HEK293 (cell line): ENCODE results near the gene CIAO2B.

Experiments used
- CTCF ChIA-PET: fragments of 350-600 bp; formaldehyde crosslinking; extraction: SDS; loops from one replicate; lab custom pipeline; 2021; ENCODE audit warnings: antibody characterized with exemption; lab: Yijun Ruan, JAX
- POLR2A ChIA-PET: fragments of 300-600 bp; formaldehyde crosslinking; extraction: SDS; loops from one replicate; lab custom pipeline; 2020; ENCODE audit warnings: antibody characterized with exemption, inconsistent platforms; lab: Yijun Ruan, JAX
- H3K27ac ChIP-seq: fragments of 200-500 bp; sonication (Bioruptor generic); 2 replicates; pipeline ENCODE4 v1.5.1; 2014; ENCODE audit warnings: low read depth, low read length, control low read depth, inconsistent platforms; ENCODE audit errors: extremely low read depth
- H3K36me3 ChIP-seq, 2 experiments: fragments of 200-500 bp in 1 of 2; sonication (Bioruptor generic) in 1 of 2; 1 replicate in 1 of 2; 2 replicates in 1 of 2; pipeline ENCODE4 v1.5.1; 2014 to 2017; ENCODE audit warnings: inconsistent platforms in 2 of 2, low read length in 2 of 2; ENCODE audit not compliant: control insufficient read depth in 2 of 2, insufficient read depth in 1 of 2
- H3K4me1 ChIP-seq: fragments of 200-500 bp; sonication (Bioruptor generic); 2 replicates; pipeline ENCODE4 v1.5.1; 2014; ENCODE audit warnings: mild to moderate bottlenecking, low read length, inconsistent platforms; ENCODE audit not compliant: control insufficient read depth, insufficient read depth
- H3K4me3 ChIP-seq: 2 replicates; pipeline ENCODE4 v1.5.1; 2011; ENCODE audit warnings: low read depth, mild to moderate bottlenecking, control low read depth, low read length, moderate library complexity
- H3K9me3 ChIP-seq: fragments of 200-500 bp; sonication (Bioruptor generic); 2 replicates; pipeline ENCODE4 v1.5.1; 2014; ENCODE audit warnings: low read depth, low read length, inconsistent platforms; ENCODE audit not compliant: control insufficient read depth, insufficient read depth
- BCL11B ChIP-seq: fragments of 450-650 bp; formaldehyde crosslinking; IDR thresholded peaks from 2 replicates; pipeline ENCODE4 v1.5.1; 2016; ENCODE audit warnings: low read depth, missing biosample characterization, missing genetic modification characterization
- SCRT2 ChIP-seq: fragments of 450-650 bp; formaldehyde crosslinking; IDR thresholded peaks from 2 replicates; pipeline ENCODE4 v1.5.1; 2016; ENCODE audit warnings: missing biosample characterization, missing genetic modification characterization
- TRIM28 ChIP-seq: IDR thresholded peaks from 2 replicates; pipeline ENCODE4 v1.6.1; 2011; ENCODE audit warnings: low read length, control low read depth, borderline replicate concordance
- YY1 ChIP-seq: fragments of 450-650 bp; formaldehyde crosslinking; IDR thresholded peaks from 2 replicates; pipeline ENCODE4 v1.5.1; 2018; ENCODE audit warnings: missing biosample characterization, missing genetic modification characterization
- ZBTB20 ChIP-seq: fragments of 450-650 bp; formaldehyde crosslinking; IDR thresholded peaks from 2 replicates; pipeline ENCODE4 v1.5.1; 2016; ENCODE audit warnings: missing biosample characterization, missing genetic modification characterization
- ZFP37 ChIP-seq: fragments of 450-650 bp; formaldehyde crosslinking; IDR thresholded peaks from 2 replicates; pipeline ENCODE4 v1.5.1; 2016; ENCODE audit warnings: missing biosample characterization, missing genetic modification characterization
- ZNF155 ChIP-seq: fragments of 450-650 bp; formaldehyde crosslinking; IDR thresholded peaks from 2 replicates; pipeline ENCODE4 v1.5.1; 2016; ENCODE audit warnings: missing biosample characterization, missing genetic modification characterization
- ZNF23 ChIP-seq: fragments of 450-650 bp; formaldehyde crosslinking; IDR thresholded peaks from 2 replicates; pipeline ENCODE4 v1.5.1; 2016; ENCODE audit warnings: missing biosample characterization, missing genetic modification characterization, borderline replicate concordance
- ZNF324 ChIP-seq: fragments of 450-650 bp; formaldehyde crosslinking; IDR thresholded peaks from 2 replicates; pipeline ENCODE4 v1.5.1; 2016; ENCODE audit warnings: missing biosample characterization, missing genetic modification characterization
- ZNF514 ChIP-seq: fragments of 450-650 bp; formaldehyde crosslinking; IDR thresholded peaks from 2 replicates; pipeline ENCODE4 v1.5.1; 2016; ENCODE audit warnings: missing biosample characterization, missing genetic modification characterization
- ZNF544 ChIP-seq: fragments of 450-650 bp; formaldehyde crosslinking; IDR thresholded peaks from 2 replicates; pipeline ENCODE4 v1.5.0; 2017; ENCODE audit warnings: missing biosample characterization, missing genetic modification characterization
- ZNF768 ChIP-seq: fragments of 450-650 bp; formaldehyde crosslinking; IDR thresholded peaks from 2 replicates; pipeline ENCODE4 v1.5.1; 2018; ENCODE audit warnings: missing biosample characterization, mild to moderate bottlenecking, missing genetic modification characterization
- TF ChIP-seq, protein P1 (sequence below): fragments of 450-650 bp; formaldehyde crosslinking; conservative IDR thresholded peaks from 2 replicates; pipeline ENCODE4 v1.5.1; 2016; ENCODE audit warnings: low read depth, missing biosample characterization, missing genetic modification characterization
- TF ChIP-seq, protein P2 (sequence below): fragments of 450-650 bp; formaldehyde crosslinking; IDR thresholded peaks from 2 replicates; pipeline ENCODE4 v1.5.1; 2017; ENCODE audit warnings: missing biosample characterization, missing genetic modification characterization
- TF ChIP-seq, protein P3 (sequence below): fragments of 450-650 bp; formaldehyde crosslinking; IDR thresholded peaks from 2 replicates; pipeline ENCODE4 v1.5.1; 2017; ENCODE audit warnings: missing biosample characterization, missing genetic modification characterization

The CIAO2B gene

DNA sequence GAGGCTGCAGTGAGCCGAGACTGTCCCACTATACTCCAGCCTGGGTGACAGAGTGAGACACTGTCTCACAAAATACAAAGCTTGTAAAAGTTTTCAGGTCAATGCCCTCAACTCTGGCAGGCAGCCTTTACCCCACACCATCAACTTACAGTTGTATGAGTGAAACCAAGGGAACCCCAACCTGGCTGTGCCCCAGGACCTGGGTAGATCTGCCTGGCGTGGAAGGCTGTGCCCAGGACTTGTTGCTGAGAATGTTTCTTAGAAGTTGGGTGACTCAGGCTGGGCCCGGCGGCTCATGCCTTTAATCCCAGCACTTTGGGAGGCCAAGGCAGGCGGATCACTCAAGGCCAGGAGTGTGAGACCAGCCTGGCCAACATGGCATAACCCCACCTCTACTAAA is 34.6 kb upstream of the CIAO2B start (continued):
- no peak for TF ChIP-seq ZNF514
- no peak for TF ChIP-seq BCL11B (tag by site-specific recombination)

DNA sequence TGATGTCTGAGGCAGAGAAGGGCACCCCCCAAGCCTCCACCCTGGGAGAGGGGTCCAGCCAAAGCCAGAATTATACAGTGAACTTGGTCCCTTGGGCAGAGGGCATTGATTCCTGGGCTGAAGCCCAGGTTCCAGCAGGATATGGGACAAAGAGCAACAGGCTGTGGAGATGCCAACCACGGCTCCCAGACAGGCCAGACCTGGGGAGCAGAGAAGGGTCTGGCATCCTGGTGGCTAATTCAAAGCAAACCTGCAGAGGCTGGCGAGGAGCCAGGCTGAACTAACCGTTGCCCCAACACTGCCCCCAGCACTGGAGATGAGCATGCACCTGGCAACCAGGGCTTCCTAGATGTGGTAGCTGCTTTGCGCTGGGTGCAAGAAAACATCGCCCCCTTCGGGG is 29.8 kb upstream of the CIAO2B start:
- TF ChIP-seq ZNF324 (tag by site-specific recombination): no peak
- TF ChIP-seq, protein P1, sequence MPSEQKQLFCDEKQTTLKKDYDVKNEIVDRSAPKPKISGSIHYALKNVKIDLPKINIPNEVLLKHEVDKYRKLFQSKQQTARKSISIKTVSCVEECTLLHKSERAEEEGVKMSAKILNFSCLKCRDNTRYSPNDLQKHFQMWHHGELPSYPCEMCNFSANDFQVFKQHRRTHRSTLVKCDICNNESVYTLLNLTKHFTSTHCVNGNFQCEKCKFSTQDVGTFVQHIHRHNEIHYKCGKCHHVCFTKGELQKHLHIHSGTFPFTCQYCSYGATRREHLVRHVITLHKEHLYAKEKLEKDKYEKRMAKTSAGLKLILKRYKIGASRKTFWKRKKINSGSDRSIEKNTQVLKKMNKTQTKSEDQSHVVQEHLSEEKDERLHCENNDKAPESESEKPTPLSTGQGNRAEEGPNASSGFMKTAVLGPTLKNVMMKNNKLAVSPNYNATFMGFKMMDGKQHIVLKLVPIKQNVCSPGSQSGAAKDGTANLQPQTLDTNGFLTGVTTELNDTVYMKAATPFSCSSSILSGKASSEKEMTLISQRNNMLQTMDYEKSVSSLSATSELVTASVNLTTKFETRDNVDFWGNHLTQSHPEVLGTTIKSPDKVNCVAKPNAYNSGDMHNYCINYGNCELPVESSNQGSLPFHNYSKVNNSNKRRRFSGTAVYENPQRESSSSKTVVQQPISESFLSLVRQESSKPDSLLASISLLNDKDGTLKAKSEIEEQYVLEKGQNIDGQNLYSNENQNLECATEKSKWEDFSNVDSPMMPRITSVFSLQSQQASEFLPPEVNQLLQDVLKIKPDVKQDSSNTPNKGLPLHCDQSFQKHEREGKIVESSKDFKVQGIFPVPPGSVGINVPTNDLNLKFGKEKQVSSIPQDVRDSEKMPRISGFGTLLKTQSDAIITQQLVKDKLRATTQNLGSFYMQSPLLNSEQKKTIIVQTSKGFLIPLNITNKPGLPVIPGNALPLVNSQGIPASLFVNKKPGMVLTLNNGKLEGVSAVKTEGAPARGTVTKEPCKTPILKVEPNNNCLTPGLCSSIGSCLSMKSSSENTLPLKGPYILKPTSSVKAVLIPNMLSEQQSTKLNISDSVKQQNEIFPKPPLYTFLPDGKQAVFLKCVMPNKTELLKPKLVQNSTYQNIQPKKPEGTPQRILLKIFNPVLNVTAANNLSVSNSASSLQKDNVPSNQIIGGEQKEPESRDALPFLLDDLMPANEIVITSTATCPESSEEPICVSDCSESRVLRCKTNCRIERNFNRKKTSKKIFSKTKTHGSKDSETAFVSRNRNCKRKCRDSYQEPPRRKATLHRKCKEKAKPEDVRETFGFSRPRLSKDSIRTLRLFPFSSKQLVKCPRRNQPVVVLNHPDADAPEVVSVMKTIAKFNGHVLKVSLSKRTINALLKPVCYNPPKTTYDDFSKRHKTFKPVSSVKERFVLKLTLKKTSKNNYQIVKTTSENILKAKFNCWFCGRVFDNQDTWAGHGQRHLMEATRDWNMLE (tag by site-specific recombination): no peak
- no peak for TF ChIP-seq YY1
- no peak for TF ChIP-seq ZNF155 (tag by site-specific recombination)
- no peak for TF ChIP-seq SCRT2
- TF ChIP-seq ZNF768: no peak
- TF ChIP-seq, protein P2, sequence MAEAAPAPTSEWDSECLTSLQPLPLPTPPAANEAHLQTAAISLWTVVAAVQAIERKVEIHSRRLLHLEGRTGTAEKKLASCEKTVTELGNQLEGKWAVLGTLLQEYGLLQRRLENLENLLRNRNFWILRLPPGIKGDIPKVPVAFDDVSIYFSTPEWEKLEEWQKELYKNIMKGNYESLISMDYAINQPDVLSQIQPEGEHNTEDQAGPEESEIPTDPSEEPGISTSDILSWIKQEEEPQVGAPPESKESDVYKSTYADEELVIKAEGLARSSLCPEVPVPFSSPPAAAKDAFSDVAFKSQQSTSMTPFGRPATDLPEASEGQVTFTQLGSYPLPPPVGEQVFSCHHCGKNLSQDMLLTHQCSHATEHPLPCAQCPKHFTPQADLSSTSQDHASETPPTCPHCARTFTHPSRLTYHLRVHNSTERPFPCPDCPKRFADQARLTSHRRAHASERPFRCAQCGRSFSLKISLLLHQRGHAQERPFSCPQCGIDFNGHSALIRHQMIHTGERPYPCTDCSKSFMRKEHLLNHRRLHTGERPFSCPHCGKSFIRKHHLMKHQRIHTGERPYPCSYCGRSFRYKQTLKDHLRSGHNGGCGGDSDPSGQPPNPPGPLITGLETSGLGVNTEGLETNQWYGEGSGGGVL (tag by site-specific recombination): no peak
- TF ChIP-seq ZNF23 (tag by site-specific recombination): no peak
- TF ChIP-seq, protein P3, sequence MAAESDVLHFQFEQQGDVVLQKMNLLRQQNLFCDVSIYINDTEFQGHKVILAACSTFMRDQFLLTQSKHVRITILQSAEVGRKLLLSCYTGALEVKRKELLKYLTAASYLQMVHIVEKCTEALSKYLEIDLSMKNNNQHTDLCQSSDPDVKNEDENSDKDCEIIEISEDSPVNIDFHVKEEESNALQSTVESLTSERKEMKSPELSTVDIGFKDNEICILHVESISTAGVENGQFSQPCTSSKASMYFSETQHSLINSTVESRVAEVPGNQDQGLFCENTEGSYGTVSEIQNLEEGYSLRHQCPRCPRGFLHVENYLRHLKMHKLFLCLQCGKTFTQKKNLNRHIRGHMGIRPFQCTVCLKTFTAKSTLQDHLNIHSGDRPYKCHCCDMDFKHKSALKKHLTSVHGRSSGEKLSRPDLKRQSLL (tag by site-specific recombination): no peak
- TF ChIP-seq ZFP37: no peak
- no peak for TF ChIP-seq TRIM28
- TF ChIP-seq, all 188 proteins: peak for 0
- Histone ChIP-seq H3K9me3 (no peaks in the 10 kb centered on the region), H3K4me3 (no peak overlapping the region), H3K4me1 (no peaks in the 10 kb centered on the region), H3K27ac (no peak overlapping the region), H3K36me3 (peaks cover 4 to 50% of the 10 kb centered on the region in 2 experiments; a peak in 2 of 3 replicates)
- POLR2A ChIA-PET: no interaction called here
- CTCF ChIA-PET: interaction anchor here (0.6 to 2.3 kb wide), 7 partner anchors 12 to 196 kb away, joined by 3 to 10 read pairs (median 3); partner anchors contain the start of genes FBXL8 and TRADD

DNA sequence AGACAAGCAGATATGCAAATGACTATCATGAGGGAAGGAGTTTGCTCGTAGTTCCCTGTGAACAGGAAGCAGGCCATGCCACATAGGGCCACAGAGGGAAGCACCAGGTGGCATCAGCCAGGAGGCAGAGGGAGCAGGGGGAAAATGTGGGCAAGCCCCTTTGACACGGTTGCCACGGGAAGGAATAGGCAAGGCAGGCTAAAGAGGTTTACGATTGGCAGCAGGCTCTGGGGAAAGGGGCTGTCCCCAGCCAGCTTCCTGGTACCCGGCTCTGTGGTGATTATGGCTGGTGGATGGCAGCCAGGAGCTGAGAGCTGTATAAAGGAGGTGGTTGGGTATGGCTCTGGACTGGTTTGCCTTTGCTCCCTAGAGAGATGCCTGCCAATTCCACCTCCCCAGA is 27.7 kb upstream of the CIAO2B start:
- ChIA-PET CTCF (interaction anchor here (0.6 to 3.8 kb wide), 11 partner anchors 9 to 193 kb away, joined by 3 to 33 read pairs (median 4); partner anchors contain the start of genes CDH16 and CIAO2B), POLR2A (no interaction called here)
- TF ChIP-seq ZBTB20 (tag by site-specific recombination) (peak; percentile 67; the same call in 1 of the 2 replicates), ZNF544 (tag by site-specific recombination) (no peak)
- Histone ChIP-seq H3K4me3 (no peak overlapping the region), H3K36me3 (peaks cover 0 to 39% of the 10 kb centered on the region in 2 experiments; a peak in 1 of 3 replicates), H3K9me3 (no peaks in the 10 kb centered on the region), H3K4me1 (no peaks in the 10 kb centered on the region), H3K27ac (no peak overlapping the region)
